Islet of Langerhans (tissue), 1 donor: ENCODE data around the gene ITGA2B.
A peak's percentile ranks its signal among the peaks of the same experiment; 100 is the strongest.
"Not testable (repeated sequence)": the region's sequence is repeated elsewhere in the genome, so short reads cannot be mapped to it uniquely, and the experiment has no call there.

Source experiments
- FAIRE-seq: peaks from one replicate; lab custom pipeline; 2011; peaks lifted over from hg19 to GRCh38; lab: Jason Lieb, UNC

Gene ITGA2B

DNA sequence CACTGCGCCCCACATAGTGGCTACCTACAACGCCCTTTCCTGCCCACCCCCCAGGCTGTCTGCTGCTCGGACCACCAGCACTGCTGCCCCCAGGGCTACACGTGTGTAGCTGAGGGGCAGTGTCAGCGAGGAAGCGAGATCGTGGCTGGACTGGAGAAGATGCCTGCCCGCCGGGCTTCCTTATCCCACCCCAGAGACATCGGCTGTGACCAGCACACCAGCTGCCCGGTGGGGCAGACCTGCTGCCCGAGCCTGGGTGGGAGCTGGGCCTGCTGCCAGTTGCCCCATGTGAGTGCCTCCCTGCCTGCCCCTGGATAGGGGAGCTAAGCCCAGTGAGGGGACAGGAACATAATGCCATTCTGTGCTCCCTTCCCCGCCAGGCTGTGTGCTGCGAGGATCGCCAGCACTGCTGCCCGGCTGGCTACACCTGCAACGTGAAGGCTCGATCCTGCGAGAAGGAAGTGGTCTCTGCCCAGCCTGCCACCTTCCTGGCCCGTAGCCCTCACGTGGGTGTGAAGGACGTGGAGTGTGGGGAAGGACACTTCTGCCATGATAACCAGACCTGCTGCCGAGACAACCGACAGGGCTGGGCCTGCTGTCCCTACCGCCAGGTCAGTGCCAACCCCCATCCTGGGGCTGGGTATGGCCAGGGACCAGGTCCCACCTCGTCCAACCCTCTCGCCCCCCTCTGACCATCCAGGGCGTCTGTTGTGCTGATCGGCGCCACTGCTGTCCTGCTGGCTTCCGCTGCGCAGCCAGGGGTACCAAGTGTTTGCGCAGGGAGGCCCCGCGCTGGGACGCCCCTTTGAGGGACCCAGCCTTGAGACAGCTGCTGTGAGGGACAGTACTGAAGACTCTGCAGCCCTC lies 37.3 kb downstream of the ITGA2B start:
- FAIRE-seq, result no peak

- no peak for FAIRE-seq
Observed at GRCh38 chr17:44351464-44351863, 38.0 kb downstream of the ITGA2B start.

DNA sequence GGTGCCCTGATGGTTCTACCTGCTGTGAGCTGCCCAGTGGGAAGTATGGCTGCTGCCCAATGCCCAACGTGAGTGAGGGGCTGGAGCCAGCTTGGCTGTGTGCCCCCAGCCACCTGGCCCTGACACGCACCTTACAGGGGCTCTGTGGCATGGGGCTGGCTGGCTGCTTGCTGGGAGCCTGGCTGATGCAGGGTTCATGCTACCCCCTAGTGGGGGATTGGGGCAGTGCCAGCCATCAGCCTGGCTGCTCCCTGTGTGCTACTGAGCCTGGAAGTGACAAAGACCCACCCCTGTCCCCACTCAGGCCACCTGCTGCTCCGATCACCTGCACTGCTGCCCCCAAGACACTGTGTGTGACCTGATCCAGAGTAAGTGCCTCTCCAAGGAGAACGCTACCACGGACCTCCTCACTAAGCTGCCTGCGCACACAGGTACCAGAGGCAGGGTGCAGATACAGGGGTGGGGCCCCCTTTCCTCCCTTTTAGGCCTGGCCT lies 38.7 kb downstream of the ITGA2B start:
- FAIRE-seq, result no peak

DNA sequence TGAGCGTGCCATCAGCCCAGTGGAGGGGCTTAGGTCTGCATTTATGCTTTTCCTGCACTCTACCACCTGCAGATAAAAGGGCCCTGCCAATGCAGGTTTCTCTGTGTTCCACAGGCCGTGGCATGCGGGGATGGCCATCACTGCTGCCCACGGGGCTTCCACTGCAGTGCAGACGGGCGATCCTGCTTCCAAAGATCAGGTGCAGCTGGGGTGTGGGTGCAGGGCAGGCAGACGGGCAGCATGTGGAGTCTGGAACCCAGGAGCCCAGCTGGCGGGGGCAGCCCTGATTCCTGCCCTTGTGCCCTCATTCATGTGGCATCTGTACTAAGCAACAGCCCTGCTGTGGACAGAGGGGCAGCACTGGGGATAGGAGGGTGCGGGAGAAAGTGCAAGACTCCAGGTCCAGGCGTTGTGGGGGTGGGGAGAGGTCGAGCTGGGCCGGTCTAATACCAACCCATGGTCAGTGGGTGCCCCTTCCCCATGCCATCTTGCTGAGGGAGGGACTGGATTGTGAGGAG lies 39.8 kb downstream of the ITGA2B start:
- FAIRE-seq, result no peak

DNA sequence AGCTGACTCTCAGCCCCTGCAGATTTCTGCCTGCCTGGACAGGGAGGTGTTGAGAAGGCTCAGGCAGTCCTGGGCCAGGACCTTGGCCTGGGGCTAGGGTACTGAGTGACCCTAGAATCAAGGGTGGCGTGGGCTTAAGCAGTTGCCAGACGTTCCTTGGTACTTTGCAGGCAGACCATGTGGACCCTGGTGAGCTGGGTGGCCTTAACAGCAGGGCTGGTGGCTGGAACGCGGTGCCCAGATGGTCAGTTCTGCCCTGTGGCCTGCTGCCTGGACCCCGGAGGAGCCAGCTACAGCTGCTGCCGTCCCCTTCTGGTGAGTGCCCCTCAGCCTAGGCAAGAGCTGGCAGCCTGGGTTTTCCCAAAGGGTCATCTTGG lies 40.5 kb downstream of the ITGA2B start:
- FAIRE-seq, result no peak

DNA sequence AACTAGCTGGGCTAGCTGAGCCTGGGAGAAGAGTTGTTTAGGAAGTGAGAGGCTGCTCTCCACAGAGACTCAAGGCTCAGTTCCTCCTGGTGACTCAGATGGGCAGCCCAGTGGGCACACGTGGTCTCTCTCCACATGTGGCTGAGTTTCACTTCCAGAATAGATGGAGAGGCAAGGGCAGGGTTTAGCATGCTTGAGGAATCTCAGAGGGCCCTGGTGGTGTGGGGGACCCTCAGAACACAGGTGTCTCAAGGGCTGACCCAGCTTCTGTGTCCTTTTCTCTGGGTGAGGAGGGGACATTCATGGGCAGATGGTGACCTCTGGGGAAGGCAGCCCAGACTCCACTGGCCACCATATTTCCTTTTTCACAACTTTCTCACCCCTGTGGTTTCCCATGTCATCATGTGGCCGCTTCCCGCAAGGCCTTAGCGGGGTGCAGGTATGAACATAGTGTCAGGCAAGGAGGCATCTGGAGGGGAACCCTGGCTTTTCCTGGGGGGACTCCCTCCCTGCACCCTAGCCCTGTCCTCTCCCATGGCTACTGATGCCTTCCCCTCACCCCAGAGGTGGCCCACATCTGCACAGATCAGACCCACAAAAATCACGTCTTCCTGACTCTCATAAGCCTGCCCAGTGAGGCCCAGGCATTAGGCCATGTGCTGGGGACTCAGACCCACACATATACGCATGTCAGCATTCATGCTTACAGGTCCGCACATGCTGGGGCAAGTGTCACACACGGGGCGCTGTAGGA lies 41.0 kb downstream of the ITGA2B start:
- FAIRE-seq, result no peak

DNA sequence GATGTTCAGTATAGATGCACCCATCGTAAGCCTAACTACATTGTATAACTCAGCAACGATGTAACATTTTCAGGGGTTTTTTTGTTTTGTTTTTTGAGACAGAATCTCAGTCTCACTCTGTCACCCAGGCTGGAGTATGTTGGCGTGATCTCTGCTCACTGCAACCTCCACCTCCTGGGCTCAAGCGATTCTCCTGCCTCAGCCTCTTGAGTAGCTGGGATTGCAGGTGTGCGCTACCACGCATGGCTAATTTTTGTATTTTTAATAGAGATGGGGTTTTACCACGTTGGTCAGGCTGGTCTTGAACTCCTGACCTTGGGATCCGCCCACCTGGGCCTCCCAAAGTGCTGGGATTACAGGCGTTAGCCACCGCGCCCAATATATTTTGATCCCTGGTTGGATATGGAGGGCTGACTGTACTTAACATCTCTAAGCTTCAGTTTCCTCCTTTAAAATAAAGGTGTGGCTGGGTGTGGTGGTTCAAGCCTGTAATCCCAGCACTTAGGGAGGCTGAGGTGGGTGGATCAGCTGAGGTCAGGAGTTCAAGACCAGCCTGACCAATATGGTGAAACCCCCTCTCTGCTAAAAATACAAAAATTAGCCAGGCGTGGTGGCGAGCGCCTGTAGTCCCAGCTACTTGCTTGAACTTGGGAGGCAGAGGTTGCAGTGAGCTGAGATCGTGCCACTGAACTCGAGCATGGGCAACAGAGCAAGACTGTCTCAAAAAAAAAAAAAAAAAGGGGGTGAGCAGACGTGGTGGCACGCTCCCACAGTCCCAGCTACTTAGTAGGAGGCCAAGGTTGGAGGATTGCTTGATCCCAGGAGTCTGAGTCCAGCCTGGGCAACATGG lies 42.0 kb downstream of the ITGA2B start:
- not testable (repeated sequence) for FAIRE-seq

- FAIRE-seq, result no peak
Observed at GRCh38 chr17:44346064-44346844, 43.2 kb downstream of the ITGA2B start.

GRCh38 chr17:44345454-44346026 lies 43.9 kb downstream of the ITGA2B start:
- no peak for FAIRE-seq

- peak; percentile 95 for FAIRE-seq
Observed at GRCh38 chr17:44344939-44345453, 44.5 kb downstream of the ITGA2B start, which contains the start of gene GRN. TSS of gene GRN (plus strand) at chr17:44345302. CDS start at chr17:44349165, 3,863 bp downstream.

- no peak for FAIRE-seq
Observed at GRCh38 chr17:44343510-44344209, 45.8 kb downstream of the ITGA2B start.

GRCh38 chr17:44340553-44340952 lies 48.9 kb downstream of the ITGA2B start:
- not testable (repeated sequence) for FAIRE-seq

GRCh38 chr17:44338702-44339101 lies 50.7 kb downstream of the ITGA2B start:
- no peak for FAIRE-seq

- FAIRE-seq, result no peak
Observed at GRCh38 chr17:44335968-44336367, 53.5 kb downstream of the ITGA2B start.

- FAIRE-seq, result no peak
Observed at GRCh38 chr17:44335564-44335963, 53.9 kb downstream of the ITGA2B start.

- no peak for FAIRE-seq
Observed at GRCh38 chr17:44334727-44335126, 54.7 kb downstream of the ITGA2B start.

DNA sequence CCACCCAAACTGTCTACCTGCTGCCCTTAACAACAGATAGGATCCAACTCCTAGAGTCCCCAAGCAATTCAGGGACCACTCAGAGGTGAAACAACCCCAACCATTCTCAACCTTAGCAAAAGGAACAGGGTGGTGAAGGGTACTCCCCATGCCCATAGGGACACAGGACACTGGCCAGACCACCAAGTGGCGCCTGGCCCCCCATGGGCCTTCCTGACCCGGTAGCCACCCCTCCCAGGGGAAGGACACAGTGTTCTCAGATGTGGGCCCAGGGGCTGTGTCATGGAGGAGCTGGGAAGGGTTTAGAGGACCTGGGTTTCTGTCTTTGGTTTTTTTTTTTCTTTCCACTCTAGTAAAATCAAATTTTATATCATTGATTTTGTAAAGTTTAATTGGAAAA lies 55.1 kb downstream of the ITGA2B start:
- no peak for FAIRE-seq

GRCh38 chr17:44333371-44333770 lies 56.1 kb downstream of the ITGA2B start:
- no peak for FAIRE-seq

DNA sequence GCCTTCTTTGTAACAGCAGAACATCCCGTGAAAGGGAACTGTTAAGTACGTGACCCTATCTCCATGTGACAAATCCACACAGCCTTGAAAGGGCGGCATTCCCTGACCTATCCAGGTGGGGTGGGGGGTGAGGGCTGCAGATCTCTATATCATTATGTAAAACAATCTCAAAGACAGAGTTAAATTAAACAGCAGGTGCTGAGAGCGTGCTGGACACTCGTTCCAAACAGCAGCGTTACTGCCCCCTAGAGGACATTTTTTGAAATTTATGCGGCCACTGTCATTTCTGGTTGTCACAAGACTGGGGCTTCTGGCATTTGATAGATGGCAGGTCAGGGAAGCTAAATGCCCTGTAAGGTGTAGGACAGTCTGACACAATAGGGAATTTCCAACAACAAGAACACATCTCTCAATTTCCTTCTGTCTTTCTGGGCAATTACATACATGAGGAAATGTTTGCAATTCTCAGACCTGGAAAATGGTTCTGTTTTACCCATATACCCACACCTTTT lies 58.1 kb downstream of the ITGA2B start:
- peak; percentile 93 for FAIRE-seq

- not testable (repeated sequence) for FAIRE-seq
Observed at GRCh38 chr17:44330263-44330662, 59.2 kb downstream of the ITGA2B start.
